Left lung (tissue), 10 donors: ENCODE data around the gene PALMD. TPM values are rescaled to one million over a fixed set of nuclear protein-coding genes. Genes with fewer than 3 reads are reported as not detected.

Experiments used
- ATAC-seq: fragments of 200-7000 bp; cut with Tn5 transposase; one replicate; pipeline ENCODE4 v1.9.1; 2020; ENCODE audit warnings: moderate library complexity
- DNase-seq, 4 donors: peaks; one replicate each; pipeline ENCODE4 v3.0.0-alpha.2; 2013 to 2020
- H3K27ac ChIP-seq, 2 donors: fragments of 200-600 bp; sonication (generic) in 1 of 2; one replicate each; pipeline versions ENCODE4 v1.5.0 to v1.8.0; 2020 to 2021
- H3K27me3 ChIP-seq, 2 donors: fragments of 200-600 bp; sonication (generic) in 1 of 2; one replicate each; pipeline versions ENCODE4 v1.5.0 to v1.8.0; 2020 to 2021
- H3K36me3 ChIP-seq, 2 donors: fragments of 200-600 bp; sonication (generic) in 1 of 2; one replicate each; pipeline versions ENCODE4 v1.5.0 to v1.8.0; 2020 to 2021
- H3K4me1 ChIP-seq, 2 donors: fragments of 200-600 bp; one replicate each; pipeline ENCODE4 v1.8.0; 2021
- H3K4me3 ChIP-seq, 2 donors: fragments of 200-600 bp; sonication (generic) in 1 of 2; one replicate each; pipeline versions ENCODE4 v1.5.0 to v1.8.0; 2020 to 2021; ENCODE audit warnings: mild to moderate bottlenecking in 1 of 2
- H3K9me3 ChIP-seq, 2 donors: fragments of 200-600 bp; sonication (generic) in 1 of 2; one replicate each; pipeline versions ENCODE4 v1.5.0 to v1.8.0; 2020 to 2021
- intact Hi-C, 2 donors: fragments of 100-400 bp; cut with DNase I; formaldehyde crosslinking; loops; one replicate each; pipeline versions ENCODE4 v1.11.2 to v1.14.2; 2022
- polyA plus RNA-seq, 6 donors: library from polyadenylated mRNA; unstranded; fragments of 120-200 nt; gene quantifications; one replicate each; pipeline ENCODE4 v1.2.1, GENCODE V29; 2013; ENCODE audit not compliant: insufficient read length in 6 of 6
- total RNA-seq, 2 donors: library from RNA; stranded (reverse); fragmentation: NEBNext Ultra II Directional; extraction: Animal tissue kit (Norgen Biotek cat#: 25700); gene quantifications; one replicate each; pipeline ENCODE4 v1.2.1, GENCODE V29; 2021
- TF ChIP-seq, protein P1 (sequence below), 2 donors: fragments of 200-600 bp; sonication (generic) in 1 of 2; IDR thresholded peaks; one replicate each; pipeline versions ENCODE4 v1.5.0 to v1.8.0; 2021; ENCODE audit warnings: antibody characterized with exemption in 2 of 2
- donor health status: DM: no; HTN: yes; CAD: no.
- donor health status: DM: no; HTN: no; CAD: no.

The PALMD gene
- total and polyA plus RNA-seq, 8 donors: 14.3 to 29.9 (median 26.1) TPM

GRCh38 chr1:99600782-99601181 is 45.1 kb upstream of the PALMD start:
- Histone ChIP-seq H3K4me1 (no peaks in the 10 kb centered on the region), H3K27me3 (no peaks in the 10 kb centered on the region), H3K27ac (no peak overlapping the region), H3K36me3 (no peaks in the 10 kb centered on the region), H3K4me3 (no peak overlapping the region), H3K9me3 (no peaks in the 10 kb centered on the region)
- no peak for DNase-seq
- ATAC-seq: no peak
- TF ChIP-seq, protein P1, sequence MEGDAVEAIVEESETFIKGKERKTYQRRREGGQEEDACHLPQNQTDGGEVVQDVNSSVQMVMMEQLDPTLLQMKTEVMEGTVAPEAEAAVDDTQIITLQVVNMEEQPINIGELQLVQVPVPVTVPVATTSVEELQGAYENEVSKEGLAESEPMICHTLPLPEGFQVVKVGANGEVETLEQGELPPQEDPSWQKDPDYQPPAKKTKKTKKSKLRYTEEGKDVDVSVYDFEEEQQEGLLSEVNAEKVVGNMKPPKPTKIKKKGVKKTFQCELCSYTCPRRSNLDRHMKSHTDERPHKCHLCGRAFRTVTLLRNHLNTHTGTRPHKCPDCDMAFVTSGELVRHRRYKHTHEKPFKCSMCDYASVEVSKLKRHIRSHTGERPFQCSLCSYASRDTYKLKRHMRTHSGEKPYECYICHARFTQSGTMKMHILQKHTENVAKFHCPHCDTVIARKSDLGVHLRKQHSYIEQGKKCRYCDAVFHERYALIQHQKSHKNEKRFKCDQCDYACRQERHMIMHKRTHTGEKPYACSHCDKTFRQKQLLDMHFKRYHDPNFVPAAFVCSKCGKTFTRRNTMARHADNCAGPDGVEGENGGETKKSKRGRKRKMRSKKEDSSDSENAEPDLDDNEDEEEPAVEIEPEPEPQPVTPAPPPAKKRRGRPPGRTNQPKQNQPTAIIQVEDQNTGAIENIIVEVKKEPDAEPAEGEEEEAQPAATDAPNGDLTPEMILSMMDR (IDR thresholded peaks at IDR 0.05): no peak
- intact Hi-C loops: no loop called here

- Histone ChIP-seq H3K9me3 (no peaks in the 10 kb centered on the region), H3K36me3 (no peaks in the 10 kb centered on the region), H3K4me1 (no peaks in the 10 kb centered on the region), H3K27me3 (no peaks in the 10 kb centered on the region), H3K27ac (no peak overlapping the region), H3K4me3 (no peak overlapping the region)
- DNase-seq: no peak
- intact Hi-C loops: no loop called here
- TF ChIP-seq, protein P1 (IDR thresholded peaks at IDR 0.05): no peak
- ATAC-seq: no peak
These were observed 44.7 kb upstream of the PALMD start for GRCh38 chr1:99601208-99601607.

- Histone ChIP-seq H3K27ac (no peak overlapping the region), H3K27me3 (no peaks in the 10 kb centered on the region), H3K4me3 (no peak overlapping the region), H3K9me3 (no peaks in the 10 kb centered on the region), H3K36me3 (no peaks in the 10 kb centered on the region), H3K4me1 (no peaks in the 10 kb centered on the region)
- DNase-seq: no peak
- ATAC-seq: no peak
- TF ChIP-seq, protein P1 (IDR thresholded peaks at IDR 0.05): no peak
- intact Hi-C loops: no loop called here
These were observed 44.1 kb upstream of the PALMD start for GRCh38 chr1:99601709-99602403.

GRCh38 chr1:99602404-99602969 is 43.4 kb upstream of the PALMD start:
- intact Hi-C loops: no loop called here
- Histone ChIP-seq H3K9me3 (peaks cover 0 to 1% of the 10 kb centered on the region in 2 donors), H3K4me1 (no peaks in the 10 kb centered on the region), H3K27me3 (no peaks in the 10 kb centered on the region), H3K4me3 (no peak overlapping the region), H3K27ac (no peak overlapping the region), H3K36me3 (no peaks in the 10 kb centered on the region)
- DNase-seq: no peak
- ATAC-seq: no peak
- TF ChIP-seq, protein P1 (IDR thresholded peaks at IDR 0.05): no peak

DNA sequence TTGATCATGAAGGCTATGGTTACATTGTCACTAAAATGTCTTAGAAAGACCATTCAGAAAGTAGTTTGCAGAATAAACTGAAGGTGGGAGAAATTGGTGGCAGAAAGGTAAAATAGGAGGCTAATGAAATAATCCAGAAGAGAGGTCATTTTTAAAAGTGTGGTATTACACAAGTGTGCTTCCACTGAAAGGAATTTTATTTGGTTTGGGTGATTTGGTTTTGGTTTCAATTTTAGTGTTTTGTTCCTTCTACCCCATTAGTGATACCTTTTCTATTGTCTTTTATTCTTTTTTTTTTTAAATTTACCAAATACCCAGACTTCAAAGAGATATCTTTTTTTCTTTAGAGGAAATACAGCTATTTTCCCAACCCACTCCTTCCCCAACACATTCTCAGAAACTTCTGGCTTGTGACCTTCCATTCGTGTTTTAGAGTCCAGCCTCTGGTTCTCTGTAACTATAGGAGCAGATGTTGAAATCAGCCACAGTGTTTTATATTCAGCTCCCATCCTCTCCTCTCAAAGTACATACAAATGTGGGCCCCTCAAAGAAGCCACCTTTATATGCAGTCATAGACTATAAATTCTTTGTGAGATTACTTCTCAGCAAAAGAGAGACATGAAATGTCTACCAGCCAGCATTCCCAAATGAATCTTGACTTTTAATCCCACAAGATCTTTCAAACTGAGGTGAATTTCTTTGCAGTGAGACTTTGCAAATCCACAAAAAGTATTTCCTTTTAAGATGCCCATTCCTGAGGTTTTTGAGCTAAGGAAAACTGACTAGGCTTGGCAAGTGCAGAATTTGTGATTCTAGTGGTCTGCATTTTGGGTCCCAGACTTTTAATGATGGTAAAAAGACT is 42.0 kb upstream of the PALMD start:
- no peak overlapping the region for H3K27ac ChIP-seq
- intact Hi-C loops: no loop called here
- TF ChIP-seq, protein P1 (IDR thresholded peaks at IDR 0.05): no peak

More for the DNA sequence above, 42.0 kb upstream of the PALMD start:
- ATAC-seq (no peak), DNase-seq (no peak)
- Histone ChIP-seq H3K4me1 (no peaks in the 10 kb centered on the region), H3K4me3 (no peak overlapping the region), H3K27me3 (no peaks in the 10 kb centered on the region), H3K9me3 (peaks cover 0 to 11% of the 10 kb centered on the region in 2 donors), H3K36me3 (no peaks in the 10 kb centered on the region)
